SW 1271 (cell line): Measurements from ENCODE around the gene MVB12B.
A peak's percentile ranks its signal among the peaks of the same experiment; 100 is the strongest.

Experiments used
- DNase-seq, 2 experiments: peaks; one replicate each; lab custom pipeline; 2025; lab: John Stamatoyannopoulos, UW

The MVB12B gene

DNA sequence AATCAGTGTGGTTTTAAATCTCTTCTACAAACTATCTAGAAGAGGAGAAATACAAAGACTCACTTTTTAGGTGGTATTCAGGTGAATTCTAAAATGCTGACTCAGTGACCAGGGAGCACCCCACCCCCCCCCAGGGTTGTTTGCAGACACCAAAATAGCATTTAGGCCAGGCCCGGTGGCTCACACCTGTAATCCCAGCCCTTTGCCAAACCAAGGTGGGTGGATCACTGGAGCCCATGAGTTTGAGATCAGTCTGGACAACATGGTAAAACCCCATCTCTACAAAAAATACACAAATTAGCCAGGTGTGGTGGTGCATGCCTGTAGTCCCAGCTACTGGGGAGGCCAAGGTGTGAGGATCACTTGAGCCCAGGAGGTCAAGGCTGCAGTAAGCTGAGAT, 168.1 kb downstream of the MVB12B start:
- no peak for DNase-seq

DNA sequence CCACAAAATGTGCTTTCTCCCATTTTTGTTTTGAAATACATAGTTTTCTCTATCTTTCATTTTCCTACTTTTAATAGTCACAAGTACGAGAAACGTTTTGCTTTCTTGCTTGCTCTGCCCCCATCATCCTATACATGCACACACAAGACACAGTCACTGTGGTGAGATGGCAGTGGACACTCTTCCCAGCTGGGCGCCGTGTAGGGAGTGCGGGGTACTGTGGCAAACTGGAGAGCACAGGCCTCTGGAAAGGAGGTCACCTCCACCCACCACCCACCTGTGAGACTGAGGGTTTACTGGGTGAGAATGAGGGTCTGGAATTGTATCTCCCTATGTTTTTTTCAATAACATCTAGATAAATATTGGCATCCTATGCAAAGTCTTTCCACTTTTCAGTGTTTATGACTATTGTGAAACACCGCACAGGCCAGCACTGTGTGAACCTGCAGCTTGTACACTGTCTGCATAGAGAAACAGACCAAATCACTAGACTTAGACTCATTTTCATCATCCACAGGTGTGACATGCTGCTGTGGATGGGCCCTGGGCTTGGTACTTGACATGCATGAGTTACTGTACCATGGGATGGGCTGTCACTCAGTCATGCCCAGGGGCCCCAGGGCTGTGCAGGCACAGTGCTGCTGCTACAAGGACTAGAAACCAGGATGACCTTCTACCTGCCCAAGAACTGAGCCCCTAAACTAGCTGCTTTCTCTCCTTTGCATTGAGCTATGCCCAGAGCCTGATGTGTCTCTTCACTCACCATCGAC, 169.0 kb downstream of the MVB12B start:
- no peak for DNase-seq

DNA sequence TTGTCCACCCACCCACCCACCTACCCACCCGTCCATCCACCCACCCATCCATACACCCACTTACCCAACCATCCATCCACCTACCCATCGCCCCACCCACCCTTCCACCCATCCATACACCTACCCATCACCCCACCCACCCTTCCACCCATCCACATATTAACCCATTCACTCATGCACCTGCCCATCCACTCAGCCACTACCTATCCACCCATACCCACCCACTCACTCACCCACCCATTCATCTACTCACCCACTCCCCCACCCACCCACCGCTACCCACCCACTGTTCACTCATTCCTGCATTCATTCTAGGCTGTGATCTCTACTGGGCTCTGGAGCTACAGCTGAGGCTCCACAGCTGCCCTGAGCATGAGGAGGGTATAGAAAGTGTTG, 169.6 kb downstream of the MVB12B start:
- no peak for DNase-seq

DNA sequence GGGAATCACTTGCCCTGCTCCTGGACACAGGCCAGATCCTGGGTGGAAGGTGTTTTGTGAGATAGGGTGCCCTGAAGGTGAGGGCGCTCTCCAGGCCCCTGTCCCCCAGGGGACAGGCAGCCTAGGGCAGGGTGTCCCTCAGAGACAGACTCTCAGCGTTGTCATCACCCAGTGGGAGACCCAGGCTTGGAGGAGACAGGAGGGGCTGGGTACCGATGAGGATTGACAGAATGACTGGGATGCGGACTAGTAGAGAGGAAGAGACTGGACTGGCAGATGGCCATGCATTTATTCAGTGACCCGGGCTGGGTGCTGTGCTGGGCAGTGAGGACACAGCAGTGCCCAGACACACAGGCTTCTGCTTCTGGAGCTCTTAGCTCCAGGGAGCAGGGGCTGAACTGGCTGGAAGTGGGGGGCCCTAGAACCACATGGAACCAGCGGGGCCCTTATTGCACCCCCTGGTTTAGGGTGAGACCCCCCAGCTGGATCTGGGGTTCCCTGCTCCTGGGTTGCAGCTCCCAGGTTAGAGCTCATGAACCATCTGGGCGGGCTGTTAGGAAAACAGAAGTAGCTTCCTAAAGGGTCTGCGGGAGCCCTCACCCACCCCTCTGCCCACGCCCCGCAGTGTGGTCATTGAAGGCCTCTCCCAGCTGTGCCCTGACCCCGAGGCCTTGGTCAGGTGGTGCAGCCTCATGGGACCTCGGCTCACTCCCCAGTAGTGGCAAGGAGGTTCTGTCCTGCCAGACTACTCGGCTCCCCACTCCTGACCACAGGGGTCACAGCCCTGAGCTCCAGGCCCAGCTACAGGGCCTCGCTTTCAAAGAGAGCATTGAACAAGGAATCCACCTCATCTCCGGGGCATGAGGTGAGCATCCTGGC, 170.4 kb downstream of the MVB12B start:
- DNase-seq: no peak

DNA sequence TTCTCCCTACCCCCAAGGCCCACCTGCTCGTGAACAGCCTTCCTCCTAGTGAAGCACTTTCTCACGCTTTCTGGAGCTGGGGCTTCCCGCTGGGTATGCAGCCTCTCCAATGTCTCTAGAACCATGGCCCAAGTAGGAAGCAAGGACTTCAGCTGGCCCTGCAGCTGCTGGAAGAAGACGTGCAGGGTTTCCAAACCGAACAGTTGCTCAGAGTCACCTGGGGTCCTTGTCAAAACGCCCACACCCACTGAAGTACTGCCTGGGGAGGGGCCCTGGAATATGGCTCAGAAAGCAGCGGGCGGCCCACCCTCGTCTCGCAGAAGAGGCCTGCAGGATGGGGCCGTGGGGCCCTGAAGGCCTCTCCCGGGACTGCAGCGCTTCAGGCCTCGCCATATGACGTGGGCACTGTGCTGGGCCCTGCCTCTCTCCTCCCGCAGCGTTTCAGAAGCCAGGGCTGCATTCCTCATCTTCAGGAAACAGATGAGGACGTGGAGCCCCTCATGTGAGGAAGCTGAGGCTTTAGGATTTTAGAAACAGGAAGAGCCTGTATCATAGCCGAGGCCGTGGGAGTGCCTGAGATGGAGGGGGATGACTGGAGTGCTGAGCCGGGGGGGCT, 171.1 kb downstream of the MVB12B start:
- DNase-seq: no peak

DNA sequence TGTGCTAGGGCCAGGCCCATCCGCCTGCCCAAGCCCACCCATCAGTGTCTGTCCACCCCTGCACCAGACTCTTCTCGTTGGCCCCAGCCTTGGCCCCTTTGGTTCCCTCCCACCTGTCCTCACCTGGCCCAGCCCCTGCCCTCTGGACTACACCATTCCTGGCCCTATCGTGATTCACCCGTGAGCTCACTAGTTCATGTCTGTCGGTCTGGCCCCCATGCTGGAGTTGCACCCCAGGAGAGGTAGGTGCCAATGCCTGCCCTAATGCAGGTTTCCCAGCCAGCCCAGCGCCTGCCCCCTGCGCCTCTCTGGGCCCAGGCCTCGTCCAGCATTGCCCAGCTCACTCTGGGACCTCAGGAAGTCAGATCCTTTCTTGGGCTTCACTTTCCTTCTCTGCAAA, 171.7 kb downstream of the MVB12B start:
- no peak for DNase-seq

DNA sequence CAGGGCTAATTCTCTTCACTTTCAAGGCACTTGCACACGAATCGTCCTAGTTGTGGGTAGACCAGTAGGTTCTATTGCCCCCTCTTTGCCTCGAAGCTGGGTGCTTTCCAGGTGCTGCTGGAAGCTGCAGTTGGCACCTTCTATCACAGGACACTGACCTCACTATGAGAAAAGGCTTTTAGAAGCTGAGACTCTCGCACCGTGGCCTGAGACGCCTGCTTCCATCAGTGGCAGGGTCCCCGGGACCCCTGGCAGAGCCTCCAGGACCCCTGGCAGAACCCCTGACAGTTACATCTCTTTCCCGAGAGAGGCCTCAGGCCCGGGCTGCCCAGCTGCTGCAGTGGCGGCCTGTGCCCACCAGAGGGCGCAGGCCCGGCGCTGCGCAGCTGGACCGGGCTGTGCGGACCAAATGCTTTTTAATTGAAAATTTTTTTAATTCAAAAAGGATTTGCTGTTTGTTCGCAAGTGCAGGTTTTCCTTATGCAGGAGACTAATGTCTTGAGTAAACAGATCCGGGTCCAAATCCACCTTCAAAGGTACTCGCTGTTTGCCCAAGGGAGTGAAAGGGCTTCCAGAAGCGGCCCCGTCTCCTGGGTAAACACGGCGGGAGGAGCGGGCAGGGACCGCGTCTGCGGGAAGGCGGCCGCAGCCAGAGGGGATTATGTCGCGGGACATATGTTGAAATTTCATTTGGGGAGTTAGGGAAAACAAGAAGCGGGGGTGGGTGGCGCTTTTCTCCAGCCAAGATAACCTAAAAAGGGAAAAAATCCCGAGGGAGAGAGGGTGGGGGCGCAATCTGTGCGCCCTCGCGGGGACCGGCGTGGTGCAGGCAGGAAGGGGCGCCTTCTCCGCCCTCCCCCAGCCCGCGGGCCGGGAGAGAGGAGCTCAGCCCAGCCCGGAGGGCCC, 172.6 kb downstream of the MVB12B start:
- peak in 1 of 2 experiments; percentile 29 for DNase-seq

DNA sequence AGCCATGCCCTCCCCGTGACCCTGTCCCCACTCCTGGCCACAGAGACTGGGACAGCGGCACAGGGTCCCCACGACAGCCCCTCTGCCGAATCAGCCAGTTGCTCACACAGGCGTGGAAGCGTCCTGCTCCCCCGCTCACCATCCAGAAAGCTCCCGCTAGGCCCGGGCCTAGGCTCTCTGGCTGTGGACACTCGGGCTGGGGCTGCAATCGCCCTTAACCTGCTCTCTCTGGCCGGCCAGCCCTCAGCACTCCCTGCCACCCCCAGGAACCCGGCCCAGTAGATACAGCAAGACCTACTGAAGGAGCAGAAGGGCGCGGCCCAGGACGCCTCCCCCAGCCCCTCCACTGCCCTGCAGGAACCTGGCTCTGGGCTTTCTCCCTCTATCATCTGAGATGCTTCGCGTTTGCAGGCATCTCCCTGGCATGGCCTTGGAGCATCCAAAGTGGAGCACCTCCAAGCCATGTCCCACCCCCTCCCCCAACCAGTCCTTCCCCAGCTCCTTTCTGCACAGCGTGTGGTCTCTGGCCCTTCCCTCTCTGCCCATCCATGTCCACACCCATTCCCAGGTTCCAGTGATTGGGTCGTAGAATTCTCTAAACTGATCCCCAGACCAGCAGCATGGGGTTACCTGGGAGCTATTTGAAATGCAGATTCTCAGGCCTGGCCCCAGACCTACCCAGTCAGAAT, 173.4 kb downstream of the MVB12B start:
- no peak for DNase-seq

- DNase-seq: peak in 1 of 2 experiments; percentile 63
Measured at GRCh38 chr9:126500600-126501382, 174.2 kb downstream of the MVB12B start.

- no peak for DNase-seq
Measured at GRCh38 chr9:126501383-126502331, 175.0 kb downstream of the MVB12B start.

DNA sequence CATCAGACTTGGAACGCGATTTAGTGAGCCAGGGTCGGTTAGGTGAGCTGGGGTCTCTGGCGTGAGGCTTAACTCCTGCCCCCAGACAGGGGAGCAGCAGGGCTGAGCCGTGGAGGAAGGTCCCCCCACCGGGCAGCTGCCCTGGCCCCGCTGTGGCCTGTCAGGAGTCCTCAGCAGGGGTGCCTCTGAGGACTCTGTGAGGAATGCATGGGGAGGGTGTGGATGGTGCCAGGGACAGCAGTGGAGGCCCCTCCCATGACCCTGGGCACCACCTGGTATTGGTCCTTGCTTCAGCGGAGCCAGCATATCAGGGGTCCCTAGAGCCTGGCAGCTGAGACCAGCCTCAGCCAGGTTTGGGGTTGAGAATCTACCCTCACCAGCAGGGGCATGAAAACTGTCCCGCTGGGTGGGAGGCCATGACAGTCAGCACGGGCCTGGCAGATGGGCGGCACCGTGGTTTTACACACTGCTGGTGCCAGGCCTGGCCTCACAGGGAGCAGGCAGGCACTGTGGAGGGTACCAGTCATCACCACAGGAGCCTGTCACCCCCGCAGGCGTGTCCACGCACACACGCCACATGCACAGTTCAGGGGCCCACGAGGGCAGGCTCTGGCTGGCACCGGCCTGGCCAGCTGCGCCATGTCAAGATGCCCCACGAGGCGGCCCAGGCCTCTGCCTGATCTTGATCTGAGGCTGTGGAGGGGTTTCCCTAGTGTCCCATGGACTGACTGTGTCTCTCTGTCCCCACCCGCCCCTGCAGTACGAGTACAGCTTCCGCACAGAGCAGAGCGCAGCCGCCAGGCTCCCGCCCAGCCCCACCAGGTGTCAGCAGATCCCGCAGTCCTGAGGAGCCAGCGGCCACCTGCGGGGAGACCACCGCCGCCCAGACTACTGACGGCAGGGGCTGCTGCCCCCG, 176.0 kb downstream of the MVB12B start:
- no peak for DNase-seq

DNA sequence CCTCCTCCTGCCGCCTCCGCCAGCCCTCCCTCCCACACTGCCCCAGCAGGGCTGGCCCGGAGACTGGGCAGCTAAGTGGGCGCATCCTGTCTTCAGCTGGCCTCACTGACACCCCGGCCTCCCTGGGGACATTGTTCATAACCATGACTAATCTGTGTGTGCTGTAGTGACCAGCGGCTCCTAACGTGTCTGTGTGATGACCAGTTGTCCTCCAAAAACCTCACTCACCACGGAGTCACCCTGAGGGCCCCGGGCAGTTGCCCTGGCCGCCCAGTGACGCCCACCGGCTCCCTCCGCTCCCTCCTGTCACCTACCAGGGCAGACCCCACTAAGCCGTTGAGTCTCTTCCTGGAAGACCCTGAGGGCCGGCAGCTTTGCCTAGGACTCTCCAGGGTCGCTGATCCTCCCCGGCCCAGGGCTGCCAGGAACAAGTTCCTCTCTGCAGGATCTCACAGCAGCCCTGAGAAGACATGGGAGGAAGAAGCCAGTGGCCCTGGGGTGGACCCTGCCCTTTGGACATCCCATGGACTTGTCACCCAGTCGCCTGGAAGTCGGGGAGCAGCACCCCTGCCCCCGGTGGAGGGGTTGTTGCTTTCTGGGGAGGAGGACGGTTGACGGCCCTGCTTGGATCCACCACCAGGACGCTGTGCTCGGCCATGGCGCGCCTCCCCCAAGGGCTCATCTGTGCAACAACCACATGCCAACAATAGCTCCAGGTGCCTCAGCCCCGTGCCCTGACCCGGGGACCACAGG, 176.9 kb downstream of the MVB12B start:
- DNase-seq: no peak

GRCh38 chr9:126504086-126504976, 177.7 kb downstream of the MVB12B start:
- no peak for DNase-seq

GRCh38 chr9:126504977-126505455, 178.4 kb downstream of the MVB12B start:
- DNase-seq: no peak

DNA sequence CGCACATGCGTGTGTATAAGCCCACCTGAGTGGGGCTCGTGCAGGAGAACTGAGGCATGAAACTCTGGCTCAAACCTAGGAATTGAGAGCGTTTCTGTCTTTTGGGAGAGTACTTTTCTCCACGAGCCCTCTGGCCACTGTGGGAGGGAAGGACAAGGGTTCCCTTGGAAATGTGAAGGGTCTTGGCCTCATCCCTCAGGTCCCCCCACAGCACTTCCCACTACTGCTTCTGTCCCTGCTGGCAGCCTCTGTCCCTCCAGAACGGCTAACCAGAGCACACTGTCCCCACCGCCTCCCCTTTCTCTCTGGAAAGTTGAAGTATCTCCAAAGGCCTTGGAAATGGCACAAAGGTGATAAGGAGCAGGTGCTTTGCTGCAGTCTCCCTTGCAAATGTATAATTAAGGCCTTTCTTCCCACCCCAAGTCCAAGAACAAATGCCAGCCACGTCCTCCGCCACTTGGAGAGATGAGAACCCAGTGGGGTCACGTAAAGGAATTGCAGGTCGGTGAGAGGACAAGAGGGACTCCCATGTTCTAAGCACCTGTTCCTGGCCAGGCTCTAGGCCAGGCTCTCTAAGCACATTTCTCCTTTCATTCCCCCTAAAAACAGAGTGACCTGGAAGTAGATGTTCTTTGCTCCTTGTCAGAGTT, 179.2 kb downstream of the MVB12B start:
- no peak for DNase-seq
